Activated T-helper 17 cell treated with anti-CD3 and anti-CD28 coated beads, Interleukin-2, amount 50 U/mL, for 72 hours (primary cell): ENCODE results near the gene USP1. TPM values are rescaled to one million over a fixed set of nuclear protein-coding genes. Genes with fewer than 3 reads are reported as not detected.

ENCODE experiments used
- ATAC-seq: fragments of 150-1000 bp; cut with Tn5 transposase; replicated peaks from 2 replicates; pipeline ENCODE4 v1.10.0; 2021; ENCODE audit warnings: mild to moderate bottlenecking, moderate library complexity
- H3K27ac Mint-ChIP-seq: one replicate; pipeline ENCODE4 v1.8.0; 2022; ENCODE audit warnings: mixed read lengths
- H3K27me3 Mint-ChIP-seq: one replicate; pipeline ENCODE4 v1.8.0; 2022; ENCODE audit warnings: mixed read lengths
- H3K36me3 Mint-ChIP-seq: one replicate; pipeline ENCODE4 v1.8.0; 2022; ENCODE audit warnings: low read depth, mild to moderate bottlenecking, mixed read lengths
- H3K4me1 Mint-ChIP-seq: one replicate; pipeline ENCODE4 v1.8.0; 2022; ENCODE audit warnings: mixed read lengths
- H3K4me3 Mint-ChIP-seq: one replicate; pipeline ENCODE4 v1.8.0; 2022; ENCODE audit warnings: mild to moderate bottlenecking, mixed read lengths
- H3K9me3 Mint-ChIP-seq: one replicate; pipeline ENCODE4 v1.8.0; 2022; ENCODE audit warnings: mixed read lengths
- total RNA-seq, 2 donors: library from RNA; stranded (reverse); gene quantifications; one replicate each; pipeline ENCODE4 v1.2.3, GENCODE V29; 2022

USP1 gene
- total RNA-seq, 2 donors from 2014 or later: 44.7 to 62.1 TPM

GRCh38 chr1:62487956-62488355 lies 51.1 kb downstream of the USP1 start:
- Mint-ChIP-seq H3K27ac (no peak overlapping the region), H3K36me3 (peaks cover 30% of the 10 kb centered on the region), H3K9me3 (no peaks in the 10 kb centered on the region), H3K27me3 (no peaks in the 10 kb centered on the region), H3K4me1 (no peaks in the 10 kb centered on the region), H3K4me3 (no peak overlapping the region)
- ATAC-seq: no peak

DNA sequence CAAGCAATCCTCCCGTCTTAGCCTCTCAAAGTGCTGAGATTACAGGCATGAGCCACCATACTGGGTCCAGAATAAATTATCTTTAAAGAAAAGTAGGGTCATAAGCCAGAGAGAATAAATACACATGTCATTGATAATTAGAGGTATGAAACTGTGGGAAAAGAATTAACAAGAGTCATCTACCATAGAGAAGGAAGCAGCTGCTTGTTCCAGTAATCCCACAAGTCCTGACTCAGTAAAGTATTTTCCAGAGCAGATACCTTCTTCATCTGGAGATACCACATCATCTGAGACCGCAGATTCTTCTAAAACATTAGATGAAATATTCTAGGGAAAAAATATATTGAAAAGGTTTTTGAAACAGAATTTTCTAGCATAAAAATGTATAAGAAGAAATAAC lies 55.7 kb downstream of the USP1 start:
- Mint-ChIP-seq H3K9me3 (no peaks in the 10 kb centered on the region), H3K36me3 (peaks cover 59% of the 10 kb centered on the region), H3K27me3 (no peaks in the 10 kb centered on the region), H3K4me1 (no peaks in the 10 kb centered on the region), H3K27ac (no peak overlapping the region), H3K4me3 (no peak overlapping the region)
- no peak for ATAC-seq

- Mint-ChIP-seq H3K36me3 (peaks cover 53% of the 10 kb centered on the region), H3K9me3 (no peaks in the 10 kb centered on the region), H3K4me3 (no peak overlapping the region), H3K27me3 (no peaks in the 10 kb centered on the region), H3K4me1 (no peaks in the 10 kb centered on the region), H3K27ac (no peak overlapping the region)
- no peak for ATAC-seq
Measured at GRCh38 chr1:62493656-62494055, 56.8 kb downstream of the USP1 start.

DNA sequence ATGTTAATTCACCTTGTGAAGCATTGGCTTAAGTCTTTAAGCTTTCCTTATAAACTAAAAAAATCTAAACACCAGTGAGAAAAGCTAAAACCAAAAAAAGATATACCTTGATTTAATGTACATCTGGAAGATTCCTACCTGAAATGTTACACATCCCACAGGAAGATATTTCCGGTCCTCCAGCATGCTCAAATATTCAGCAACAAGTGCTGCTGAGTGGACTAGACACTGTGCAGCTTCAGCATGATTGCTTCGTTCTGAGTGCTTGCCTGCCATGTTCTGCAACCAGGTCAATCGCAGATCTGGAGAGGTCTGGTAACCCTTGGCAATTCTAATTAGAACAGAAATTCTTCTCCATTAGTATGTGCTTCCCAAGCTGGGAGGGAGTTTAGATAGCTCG lies 57.3 kb downstream of the USP1 start:
- H3K4me1 Mint-ChIP-seq: no peaks in the 10 kb centered on the region
- H3K4me3 Mint-ChIP-seq: no peak overlapping the region
- peaks cover 53% of the 10 kb centered on the region for H3K36me3 Mint-ChIP-seq

DNA sequence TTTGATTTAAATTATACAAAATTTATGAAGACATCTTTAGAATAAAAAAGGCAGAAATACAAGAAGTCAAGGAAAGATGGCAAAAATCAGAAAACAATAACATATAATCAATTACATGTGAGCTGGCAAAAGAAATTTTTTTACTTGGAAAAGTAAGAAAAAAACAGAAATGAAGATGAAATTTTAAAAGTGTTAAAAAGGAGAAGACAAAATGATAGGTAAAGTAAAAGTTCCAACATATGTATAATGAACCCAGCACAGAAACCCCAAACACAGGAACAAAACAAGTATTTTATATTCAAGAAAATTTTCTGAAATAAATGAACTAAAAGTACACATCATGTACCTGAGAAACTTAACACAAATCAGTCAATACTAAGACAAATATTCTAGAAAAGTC lies 63.4 kb downstream of the USP1 start:
- H3K27ac Mint-ChIP-seq: no peak overlapping the region

More for the DNA sequence above, 57.3 kb downstream of the USP1 start:
- Mint-ChIP-seq H3K27me3 (no peaks in the 10 kb centered on the region), H3K9me3 (no peaks in the 10 kb centered on the region), H3K27ac (no peak overlapping the region)
- ATAC-seq: no peak

More for the DNA sequence above, 63.4 kb downstream of the USP1 start:
- no peaks in the 10 kb centered on the region for H3K9me3 Mint-ChIP-seq
- H3K27me3 Mint-ChIP-seq: no peaks in the 10 kb centered on the region
- H3K4me3 Mint-ChIP-seq: no peak overlapping the region
- no peak for ATAC-seq
- no peaks in the 10 kb centered on the region for H3K4me1 Mint-ChIP-seq
- H3K36me3 Mint-ChIP-seq: peaks cover 22% of the 10 kb centered on the region

Other genes starting within 250 kb of the USP1 start
- not detected for gene L1TD1, start 242.2 kb upstream of the USP1 start, total RNA-seq
- gene KANK4, start 117.6 kb upstream of the USP1 start, total RNA-seq: not detected
- gene ANGPTL3, start 160.5 kb downstream of the USP1 start, total RNA-seq: not detected